Measurements from ENCODE around the gene RPUSD2.

Gene RPUSD2

GRCh38 chr15:40623361-40623760 lies 54.3 kb downstream of the RPUSD2 start:
- no peak for DNase-seq (ENCODE audit: low read depth)
